Fibroblast of lung (primary cell): ENCODE data around the gene DNAJB12. TPM values are rescaled to one million over a fixed set of nuclear protein-coding genes. Genes with fewer than 3 reads are reported as not detected.

Experiments used
- DNase-seq, 2 donors: peaks; one replicate each; pipeline versions ENCODE4 v3.0.0 to v3.0.0-alpha.2; 2010; ENCODE audit warnings: low read depth in 2 of 2
- H2AFZ ChIP-seq: 2 replicates; pipeline ENCODE4 v1.5.1; 2012; ENCODE audit warnings: low read length, control low read depth, inconsistent platforms
- H3K27ac ChIP-seq: 2 replicates; pipeline ENCODE4 v1.5.1; 2011; ENCODE audit warnings: low read length, control low read depth; ENCODE audit not compliant: insufficient read depth
- H3K27me3 ChIP-seq: 2 replicates; pipeline ENCODE4 v1.5.1; 2011; ENCODE audit warnings: mild to moderate bottlenecking, low read length; ENCODE audit not compliant: control insufficient read depth, insufficient read depth
- H3K36me3 ChIP-seq: 2 replicates; pipeline ENCODE4 v1.5.1; 2011; ENCODE audit warnings: low read length; ENCODE audit not compliant: control insufficient read depth, insufficient read depth
- H3K4me1 ChIP-seq: 2 replicates; pipeline ENCODE4 v1.5.1; 2011; ENCODE audit warnings: low read length; ENCODE audit not compliant: control insufficient read depth, insufficient read depth; ENCODE audit errors: extremely low read depth
- H3K4me2 ChIP-seq: 2 replicates; pipeline ENCODE4 v1.5.1; 2011; ENCODE audit warnings: low read length, control low read depth; ENCODE audit not compliant: insufficient read depth; ENCODE audit errors: extremely low read depth
- H3K4me3 ChIP-seq, 4 experiments: fragments of 200-600 bp in 1 of 4; sonication (generic) in 1 of 4; replicated peaks in 1 of 4; 2 replicates each; pipeline ENCODE4 v1.5.1; 2011 to 2016; ENCODE audit warnings: low read length in 4 of 4, low read depth in 3 of 4, mild to moderate bottlenecking in 3 of 4, control low read depth in 2 of 4, inconsistent platforms in 1 of 4, mixed read lengths in 1 of 4; ENCODE audit not compliant: insufficient read depth in 1 of 4; ENCODE audit errors: control extremely low read depth in 1 of 4
- H3K79me2 ChIP-seq: 2 replicates; pipeline ENCODE4 v1.5.1; 2012; ENCODE audit warnings: mild to moderate bottlenecking, low read length, inconsistent platforms; ENCODE audit not compliant: control insufficient read depth, insufficient read depth
- H3K9ac ChIP-seq: 2 replicates; pipeline ENCODE4 v1.5.1; 2011; ENCODE audit warnings: mild to moderate bottlenecking, low read length, control low read depth; ENCODE audit not compliant: insufficient read depth
- H3K9me3 ChIP-seq: 2 replicates; pipeline ENCODE4 v1.5.1; 2012; ENCODE audit warnings: low read depth, low read length; ENCODE audit not compliant: control insufficient read depth, insufficient read depth
- H4K20me1 ChIP-seq: 2 replicates; pipeline ENCODE4 v1.5.1; 2011; ENCODE audit warnings: low read length; ENCODE audit not compliant: control insufficient read depth, insufficient read depth; ENCODE audit errors: extremely low read depth
- EZH2 ChIP-seq: IDR thresholded peaks from 2 replicates; pipeline ENCODE4 v1.5.1; 2012; ENCODE audit warnings: low read length, control low read depth, mild to moderate bottlenecking; ENCODE audit errors: missing control alignments
- polyA plus RNA-seq, 2 donors: library from polyadenylated mRNA; depleted of rRNA in 1 of 2; stranded (reverse) in 1 of 2; unstranded in 1 of 2; fragments of >200 nt; gene quantifications; 2 replicates each; pipeline ENCODE4 v1.2.1, GENCODE V29; 2011 to 2012; ENCODE audit warnings: missing spikeins in 1 of 2
- total RNA-seq: library from RNA; depleted of rRNA; stranded (reverse); fragments of >200 nt; gene quantifications from 2 replicates; pipeline ENCODE4 v1.2.1, GENCODE V29; 2014
- TF ChIP-seq, protein P1 (sequence below), 2 donors: IDR thresholded peaks in 1 of 2; conservative IDR thresholded peaks in 1 of 2; 1 replicate in 1 of 2; 2 replicates in 1 of 2; pipeline ENCODE4 v1.5.1; 2011 to 2012; ENCODE audit warnings: low read length in 2 of 2, control low read depth in 1 of 2, inconsistent platforms in 1 of 2, low read depth in 1 of 2, mild to moderate bottlenecking in 1 of 2

DNAJB12 gene
- total and polyA plus RNA-seq, 2 donors (not counting 1 experiment from before 2014, with no cell fraction given) = 17.2 to 26.3 TPM

DNA sequence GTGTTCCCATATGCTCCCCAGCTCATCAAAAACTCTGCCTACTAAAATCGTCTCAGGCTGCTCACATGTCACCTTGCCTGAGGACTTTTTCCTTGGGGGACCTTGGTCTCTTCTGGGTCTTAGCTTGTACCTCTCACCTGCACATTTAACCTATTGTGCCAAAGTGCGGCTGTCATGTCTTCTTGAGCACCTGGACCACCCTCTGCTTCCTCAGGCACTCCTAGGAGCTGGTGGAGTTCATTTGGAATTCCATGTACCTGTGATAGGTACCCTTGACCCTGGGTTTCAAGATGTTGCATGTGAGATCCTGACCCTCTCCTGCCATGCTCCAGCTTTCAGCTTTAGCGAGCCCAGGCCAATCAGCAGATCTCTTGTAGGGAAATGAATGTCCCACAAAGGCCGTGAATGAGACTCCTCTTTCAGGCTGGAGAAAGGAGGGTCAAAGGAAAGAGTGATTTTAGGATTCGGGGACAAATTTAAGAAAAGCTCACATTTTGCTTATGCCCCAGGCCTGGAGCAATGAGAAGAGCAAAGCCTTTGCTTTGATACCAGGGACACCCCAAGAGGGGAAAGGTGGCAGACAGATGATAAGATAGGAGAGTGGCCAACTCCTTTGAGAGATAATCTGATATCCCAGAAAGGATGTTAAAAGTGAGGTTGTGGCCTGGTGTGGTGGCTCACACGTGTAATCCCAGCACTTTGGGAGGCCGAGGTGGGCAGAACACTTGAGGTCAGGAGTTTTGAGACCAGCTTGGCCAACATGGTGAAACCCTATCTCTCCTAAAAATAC, 10.6 kb upstream of the DNAJB12 start:
- Histone ChIP-seq H3K9ac (no peak overlapping the region), H3K4me1 (peaks cover 12% of the 10 kb centered on the region), H3K27ac (no peak overlapping the region), H3K4me3 (no peak overlapping the region), H3K36me3 (peaks cover 3% of the 10 kb centered on the region), H4K20me1 (no peaks in the 10 kb centered on the region), H3K79me2 (no peaks in the 10 kb centered on the region), H3K9me3 (no peaks in the 10 kb centered on the region), H2AFZ (no peak overlapping the region), H3K4me2 (no peak overlapping the region), H3K27me3 (no peaks in the 10 kb centered on the region)
- TF ChIP-seq, protein P1, sequence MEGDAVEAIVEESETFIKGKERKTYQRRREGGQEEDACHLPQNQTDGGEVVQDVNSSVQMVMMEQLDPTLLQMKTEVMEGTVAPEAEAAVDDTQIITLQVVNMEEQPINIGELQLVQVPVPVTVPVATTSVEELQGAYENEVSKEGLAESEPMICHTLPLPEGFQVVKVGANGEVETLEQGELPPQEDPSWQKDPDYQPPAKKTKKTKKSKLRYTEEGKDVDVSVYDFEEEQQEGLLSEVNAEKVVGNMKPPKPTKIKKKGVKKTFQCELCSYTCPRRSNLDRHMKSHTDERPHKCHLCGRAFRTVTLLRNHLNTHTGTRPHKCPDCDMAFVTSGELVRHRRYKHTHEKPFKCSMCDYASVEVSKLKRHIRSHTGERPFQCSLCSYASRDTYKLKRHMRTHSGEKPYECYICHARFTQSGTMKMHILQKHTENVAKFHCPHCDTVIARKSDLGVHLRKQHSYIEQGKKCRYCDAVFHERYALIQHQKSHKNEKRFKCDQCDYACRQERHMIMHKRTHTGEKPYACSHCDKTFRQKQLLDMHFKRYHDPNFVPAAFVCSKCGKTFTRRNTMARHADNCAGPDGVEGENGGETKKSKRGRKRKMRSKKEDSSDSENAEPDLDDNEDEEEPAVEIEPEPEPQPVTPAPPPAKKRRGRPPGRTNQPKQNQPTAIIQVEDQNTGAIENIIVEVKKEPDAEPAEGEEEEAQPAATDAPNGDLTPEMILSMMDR (conservative IDR thresholded peaks at IDR 0.05 in 1 of 2, IDR thresholded peaks at IDR 0.05 in 1 of 2; ENCODE audit: low read depth in 1 of 2, low read length in 2 of 2) = no peak
- no peak for TF ChIP-seq EZH2
- DNase-seq = no peak

DNA sequence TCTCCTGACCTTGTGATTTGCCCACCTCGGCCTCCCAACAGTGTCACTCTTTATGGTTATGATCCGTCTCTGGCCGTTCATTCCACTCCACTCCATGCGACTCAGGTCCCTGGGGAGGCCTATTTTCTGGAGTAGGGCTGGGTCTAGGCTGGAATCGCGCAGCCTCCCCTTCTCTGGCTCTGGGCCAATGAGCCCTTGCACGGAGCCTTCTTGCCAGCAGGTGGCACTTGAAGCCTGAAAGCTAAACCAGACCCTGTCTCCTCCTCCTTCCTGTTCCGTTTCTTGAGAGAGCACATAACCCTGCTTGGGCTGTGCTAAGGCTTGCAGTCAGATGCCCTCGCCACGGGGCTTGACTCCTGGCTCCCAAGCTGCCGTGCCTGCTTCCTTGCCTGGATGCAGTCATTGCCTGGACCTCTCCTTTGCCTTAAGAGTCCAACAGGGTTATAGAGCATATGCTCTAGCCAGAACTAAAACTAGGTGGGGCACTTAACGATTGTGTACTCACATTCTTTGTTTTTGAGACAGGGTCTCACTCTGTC, 9.6 kb upstream of the DNAJB12 start:
- Histone ChIP-seq H3K27me3 (no peaks in the 10 kb centered on the region), H3K79me2 (no peaks in the 10 kb centered on the region), H3K27ac (peak overlapping the region; percentile 85), H3K4me1 (peaks cover 12% of the 10 kb centered on the region), H3K4me2 (peak overlapping the region; percentile 66), H3K9ac (peak overlapping the region; percentile 25), H2AFZ (peak overlapping the region; percentile 89), H3K36me3 (peaks cover 3% of the 10 kb centered on the region), H3K4me3 (no peak overlapping the region), H4K20me1 (no peaks in the 10 kb centered on the region), H3K9me3 (no peaks in the 10 kb centered on the region)
- TF ChIP-seq, protein P1 (conservative IDR thresholded peaks at IDR 0.05 in 1 of 2, IDR thresholded peaks at IDR 0.05 in 1 of 2; ENCODE audit: low read depth in 1 of 2, low read length in 2 of 2) = peak; percentile 96 to 97
- no peak for TF ChIP-seq EZH2
- DNase-seq = peak; percentile 85 to 93

DNA sequence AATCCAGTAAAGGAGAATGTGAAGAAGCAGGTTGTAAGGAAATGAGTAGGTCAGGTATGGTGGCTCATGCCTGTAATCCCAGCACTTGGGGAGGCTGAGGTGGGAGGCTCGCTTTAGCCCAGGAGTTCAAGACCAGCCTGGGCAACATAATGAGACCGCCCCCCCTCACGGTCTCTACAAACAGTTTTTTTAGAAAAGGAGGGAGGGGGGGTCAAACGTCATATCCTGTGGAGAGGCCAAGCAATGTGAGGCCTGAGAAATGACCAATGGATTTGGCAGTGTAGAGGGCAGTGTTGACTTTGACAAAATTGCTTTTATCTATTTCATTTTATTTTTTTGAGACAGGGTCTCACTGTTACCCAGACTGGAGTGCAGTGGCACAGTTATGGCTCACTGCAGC, 2.3 kb upstream of the DNAJB12 start:
- H3K27ac ChIP-seq = no peak overlapping the region

More for the DNA sequence above, 2.3 kb upstream of the DNAJB12 start:
- no peaks in the 10 kb centered on the region for H3K27me3 ChIP-seq
- H4K20me1 ChIP-seq = no peaks in the 10 kb centered on the region
- no peaks in the 10 kb centered on the region for H3K36me3 ChIP-seq
- no peaks in the 10 kb centered on the region for H3K9me3 ChIP-seq
- H2AFZ ChIP-seq = no peak overlapping the region
- TF ChIP-seq, protein P1 (conservative IDR thresholded peaks at IDR 0.05 in 1 of 2, IDR thresholded peaks at IDR 0.05 in 1 of 2; ENCODE audit: low read depth in 1 of 2, low read length in 2 of 2) = no peak
- TF ChIP-seq EZH2 = no peak
- H3K9ac ChIP-seq = no peak overlapping the region
- DNase-seq = no peak
- H3K4me2 ChIP-seq = no peak overlapping the region
- peaks cover 21% of the 10 kb centered on the region for H3K79me2 ChIP-seq
- H3K4me1 ChIP-seq = peaks cover 8% of the 10 kb centered on the region
- H3K4me3 ChIP-seq = no peak overlapping the region
